ENCODE measurements around the gene SBNO2.
A peak's percentile ranks its signal among the peaks of the same experiment; 100 is the strongest.
"Not testable (repeated sequence)": the region's sequence is repeated elsewhere in the genome, so short reads cannot be mapped to it uniquely, and the experiment has no call there.

SBNO2 gene

GRCh38 chr19:1131718-1132551 is 42.1 kb downstream of the SBNO2 start:
- H3K9me3 Mint-ChIP-seq = no peaks in the 10 kb centered on the region
- H3K4me3 Mint-ChIP-seq = peak overlapping the region; percentile 85
- peaks cover 36% of the 10 kb centered on the region for H3K4me1 Mint-ChIP-seq
- ATAC-seq (peak; percentile 70), DNase-seq (peak; percentile 88)
- no peaks in the 10 kb centered on the region for H3K27me3 Mint-ChIP-seq
- peak overlapping the region; percentile 87 for H3K27ac Mint-ChIP-seq
- peaks cover 6% of the 10 kb centered on the region for H3K36me3 Mint-ChIP-seq (ENCODE audit: low read depth)

DNA sequence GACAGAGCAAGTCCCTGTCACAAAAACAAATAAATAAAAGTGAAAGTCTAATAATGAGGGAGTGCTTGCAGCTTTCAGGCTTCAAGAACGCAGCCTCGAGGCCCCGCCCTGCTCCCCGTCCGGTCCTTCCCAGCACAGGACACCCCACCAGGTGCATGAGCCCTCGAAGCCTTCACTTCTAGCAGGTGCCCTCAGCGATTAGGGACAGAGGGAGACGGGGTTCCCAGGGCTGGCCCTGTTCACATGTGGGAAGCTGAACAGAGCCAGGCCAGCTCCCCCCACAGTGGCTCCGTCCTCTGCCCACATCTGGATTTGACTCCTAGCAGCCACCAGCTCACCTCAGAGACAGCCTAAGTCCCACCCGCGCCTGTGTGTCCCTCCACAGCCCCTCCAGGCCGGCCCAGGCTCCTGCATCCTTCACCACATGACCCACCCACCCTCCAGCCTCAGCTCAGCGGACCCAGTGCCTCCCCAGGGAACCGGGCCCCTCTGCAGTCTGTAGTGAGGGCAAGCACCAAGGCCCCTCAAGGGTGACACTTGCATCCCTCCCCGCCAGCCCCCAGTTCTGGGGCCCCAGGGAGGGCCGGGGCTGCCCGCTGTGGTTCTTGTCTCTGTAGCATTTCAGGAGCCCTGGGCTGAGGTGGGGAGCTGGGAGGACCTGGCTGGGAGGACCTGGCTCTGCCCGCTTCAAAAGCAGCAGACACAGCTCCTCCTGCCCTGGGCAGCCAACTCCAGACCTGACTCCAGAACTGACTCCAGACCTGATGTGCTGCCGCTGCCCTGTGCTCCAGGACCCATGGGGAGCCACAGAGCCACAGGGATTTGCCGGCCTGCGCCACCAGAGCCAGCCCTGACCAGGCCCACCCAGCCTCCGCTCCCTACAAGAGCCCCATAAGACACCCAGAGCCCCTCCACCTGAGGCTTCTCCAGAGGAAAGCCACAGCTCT is 43.0 kb downstream of the SBNO2 start:
- Mint-ChIP-seq H3K36me3 (ENCODE audit: low read depth) (peaks cover 6% of the 10 kb centered on the region), H3K9me3 (no peaks in the 10 kb centered on the region), H3K4me3 (peak overlapping the region; percentile 85), H3K27ac (peak overlapping the region; percentile 87), H3K4me1 (peaks cover 34% of the 10 kb centered on the region), H3K27me3 (no peaks in the 10 kb centered on the region)
- DNase-seq (peak; percentile 51), ATAC-seq (peak; percentile 4)

DNA sequence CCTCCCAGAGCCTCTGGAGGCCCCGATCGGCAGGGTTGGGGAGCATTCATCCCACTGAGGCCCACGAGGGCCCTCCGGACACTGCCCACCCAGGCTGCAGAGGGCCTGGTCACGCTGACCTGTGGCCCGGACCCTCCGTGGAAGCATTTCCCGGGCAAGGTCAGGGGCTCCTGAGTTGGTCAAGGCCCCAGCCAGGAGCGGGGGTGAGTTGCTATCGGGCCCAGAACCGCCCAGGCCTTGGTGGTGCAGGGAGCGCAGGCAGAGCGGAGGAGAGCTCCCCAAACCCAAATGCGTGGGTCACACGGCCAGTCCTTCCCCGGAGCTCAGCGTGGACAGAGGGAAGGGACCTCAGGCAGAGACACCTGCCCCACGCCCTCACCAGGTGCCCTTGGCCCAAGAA is 44.5 kb downstream of the SBNO2 start:
- DNase-seq = no peak
- ATAC-seq = no peak
- no peak overlapping the region for H3K27ac Mint-ChIP-seq
- H3K4me3 Mint-ChIP-seq = no peak overlapping the region
- H3K9me3 Mint-ChIP-seq = no peaks in the 10 kb centered on the region
- peaks cover 9% of the 10 kb centered on the region for H3K36me3 Mint-ChIP-seq (ENCODE audit: low read depth)
- peaks cover 31% of the 10 kb centered on the region for H3K4me1 Mint-ChIP-seq
- H3K27me3 Mint-ChIP-seq = no peaks in the 10 kb centered on the region

DNA sequence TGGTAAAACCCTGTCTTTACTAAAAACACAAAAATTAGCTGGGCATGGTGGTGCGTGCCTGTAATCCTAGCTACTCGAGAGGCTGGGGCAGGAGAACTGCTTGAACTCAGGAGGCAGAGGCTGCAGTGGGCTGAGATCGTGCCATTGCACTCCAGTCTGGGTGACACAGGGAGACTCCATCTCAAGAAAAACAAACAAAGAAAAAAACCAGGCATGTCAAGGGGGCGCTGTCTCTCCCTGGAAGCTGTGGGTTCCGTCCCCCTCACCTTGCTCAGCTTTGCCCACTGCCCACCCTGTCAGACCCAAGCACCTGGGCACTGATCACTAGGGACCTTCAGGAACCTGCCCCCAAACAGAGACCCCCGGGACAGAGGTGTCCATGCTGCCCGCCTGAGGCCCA is 45.0 kb downstream of the SBNO2 start:
- H3K4me3 Mint-ChIP-seq, H3K27me3 Mint-ChIP-seq: not testable (repeated sequence)

DNA sequence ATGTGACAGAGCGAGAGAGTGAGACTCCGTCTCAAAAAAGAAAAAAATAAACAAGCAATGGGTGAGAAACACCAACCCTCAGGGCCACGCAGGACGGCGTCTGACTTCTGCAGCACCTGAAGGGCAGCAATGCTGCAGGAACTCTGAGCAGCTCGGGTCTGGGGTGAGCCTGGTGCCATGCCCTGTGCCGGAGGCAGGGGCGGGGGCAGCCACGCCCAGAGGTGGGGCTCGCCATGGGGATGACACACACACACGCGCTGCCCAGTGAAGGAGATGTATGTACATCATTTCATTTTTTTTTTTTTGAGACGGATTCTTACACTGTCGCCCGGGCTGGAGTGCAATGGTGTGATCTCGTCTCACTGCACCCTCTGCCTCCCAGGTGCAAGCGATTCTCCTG is 46.0 kb downstream of the SBNO2 start:
- DNase-seq (no peak), ATAC-seq (no peak)
- no peaks in the 10 kb centered on the region for H3K9me3 Mint-ChIP-seq
- H3K27me3 Mint-ChIP-seq = no peaks in the 10 kb centered on the region
- peaks cover 20% of the 10 kb centered on the region for H3K4me1 Mint-ChIP-seq
- H3K4me3 Mint-ChIP-seq = no peak overlapping the region
- no peak overlapping the region for H3K27ac Mint-ChIP-seq
- peaks cover 7% of the 10 kb centered on the region for H3K36me3 Mint-ChIP-seq (ENCODE audit: low read depth)

More for the DNA sequence above, 45.0 kb downstream of the SBNO2 start:
- not testable (repeated sequence) for DNase-seq; H3K9me3 Mint-ChIP-seq; H3K36me3 Mint-ChIP-seq (ENCODE audit: low read depth); H3K27ac Mint-ChIP-seq; ATAC-seq
- H3K4me1 Mint-ChIP-seq = peaks cover 28% of the 10 kb centered on the region

- ATAC-seq (no peak), DNase-seq (no peak)
- Mint-ChIP-seq H3K36me3 (ENCODE audit: low read depth) (peaks cover 10% of the 10 kb centered on the region), H3K27me3 (no peaks in the 10 kb centered on the region), H3K4me3 (no peak overlapping the region), H3K4me1 (peaks cover 14% of the 10 kb centered on the region), H3K9me3 (no peaks in the 10 kb centered on the region), H3K27ac (no peak overlapping the region)
These were observed 46.9 kb downstream of the SBNO2 start for GRCh38 chr19:1126984-1127760.

DNA sequence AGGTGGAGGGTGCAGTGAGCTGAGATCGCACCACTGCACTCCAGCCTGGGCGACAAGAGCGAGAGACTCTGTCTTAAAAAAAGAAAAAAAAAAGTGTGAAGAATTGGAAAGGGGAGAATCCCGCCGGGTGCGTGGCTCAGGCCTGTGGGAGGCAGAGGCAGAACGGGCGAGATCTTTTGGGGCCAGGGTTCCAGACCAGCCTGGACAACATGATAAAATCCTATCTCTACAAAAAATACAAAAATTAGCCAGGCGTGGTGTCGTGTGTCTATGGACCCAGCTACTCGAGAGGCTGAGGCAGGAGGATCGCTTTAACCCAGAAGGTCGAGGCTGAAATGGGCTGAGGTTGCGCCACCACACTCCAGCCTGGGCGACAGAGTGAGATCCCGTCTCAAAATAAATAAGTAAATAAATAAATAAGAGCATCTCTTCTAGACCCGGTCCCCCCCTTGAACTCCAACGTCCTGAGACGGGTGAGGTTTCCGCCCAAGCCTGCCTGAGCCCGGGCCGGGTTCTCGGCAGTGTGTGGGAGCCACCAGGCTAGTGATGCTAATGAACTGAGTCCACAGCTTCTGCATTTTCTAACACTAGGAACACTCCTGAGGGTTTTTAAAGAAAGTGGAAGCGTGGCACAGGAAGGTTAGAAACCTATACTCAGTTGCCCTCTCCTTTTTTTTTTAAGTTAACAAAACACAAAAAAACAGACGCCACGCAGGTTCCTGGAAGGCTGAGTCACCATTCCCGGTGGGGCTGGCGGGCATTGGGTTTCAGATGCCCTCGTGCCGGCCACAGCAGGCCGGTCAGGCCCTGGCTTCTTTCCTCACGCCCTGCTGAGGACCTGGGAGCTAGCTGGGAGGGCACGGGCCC is 48.2 kb downstream of the SBNO2 start:
- peaks cover 17% of the 10 kb centered on the region for H3K36me3 Mint-ChIP-seq (ENCODE audit: low read depth)
- H3K4me1 Mint-ChIP-seq = peaks cover 13% of the 10 kb centered on the region
- no peak overlapping the region for H3K27ac Mint-ChIP-seq
- no peak overlapping the region for H3K4me3 Mint-ChIP-seq
- H3K9me3 Mint-ChIP-seq = no peaks in the 10 kb centered on the region
- ATAC-seq = no peak
- H3K27me3 Mint-ChIP-seq = no peaks in the 10 kb centered on the region
- no peak for DNase-seq

- ATAC-seq (no peak), DNase-seq (no peak)
- no peak overlapping the region for H3K27ac Mint-ChIP-seq
- H3K4me3 Mint-ChIP-seq = no peak overlapping the region
- no peaks in the 10 kb centered on the region for H3K27me3 Mint-ChIP-seq
- peaks cover 20% of the 10 kb centered on the region for H3K36me3 Mint-ChIP-seq (ENCODE audit: low read depth)
- peaks cover 3% of the 10 kb centered on the region for H3K4me1 Mint-ChIP-seq
- H3K9me3 Mint-ChIP-seq = no peaks in the 10 kb centered on the region
These were observed 50.0 kb downstream of the SBNO2 start for GRCh38 chr19:1123885-1124677.

- Mint-ChIP-seq H3K9me3 (no peaks in the 10 kb centered on the region), H3K27ac (no peak overlapping the region), H3K4me3 (no peak overlapping the region), H3K27me3 (no peaks in the 10 kb centered on the region), H3K4me1 (peaks cover 3% of the 10 kb centered on the region), H3K36me3 (ENCODE audit: low read depth) (peaks cover 22% of the 10 kb centered on the region)
- DNase-seq (no peak), ATAC-seq (no peak)
These were observed 50.7 kb downstream of the SBNO2 start for GRCh38 chr19:1123381-1123780.

GRCh38 chr19:1122972-1123363 is 51.1 kb downstream of the SBNO2 start:
- Mint-ChIP-seq H3K9me3 (no peaks in the 10 kb centered on the region), H3K27ac (peak overlapping the region; percentile 54), H3K4me1 (peaks cover 3% of the 10 kb centered on the region), H3K27me3 (no peaks in the 10 kb centered on the region), H3K36me3 (ENCODE audit: low read depth) (peaks cover 21% of the 10 kb centered on the region), H3K4me3 (no peak overlapping the region)
- ATAC-seq = peak; percentile 26
- DNase-seq = peak; percentile 75

DNA sequence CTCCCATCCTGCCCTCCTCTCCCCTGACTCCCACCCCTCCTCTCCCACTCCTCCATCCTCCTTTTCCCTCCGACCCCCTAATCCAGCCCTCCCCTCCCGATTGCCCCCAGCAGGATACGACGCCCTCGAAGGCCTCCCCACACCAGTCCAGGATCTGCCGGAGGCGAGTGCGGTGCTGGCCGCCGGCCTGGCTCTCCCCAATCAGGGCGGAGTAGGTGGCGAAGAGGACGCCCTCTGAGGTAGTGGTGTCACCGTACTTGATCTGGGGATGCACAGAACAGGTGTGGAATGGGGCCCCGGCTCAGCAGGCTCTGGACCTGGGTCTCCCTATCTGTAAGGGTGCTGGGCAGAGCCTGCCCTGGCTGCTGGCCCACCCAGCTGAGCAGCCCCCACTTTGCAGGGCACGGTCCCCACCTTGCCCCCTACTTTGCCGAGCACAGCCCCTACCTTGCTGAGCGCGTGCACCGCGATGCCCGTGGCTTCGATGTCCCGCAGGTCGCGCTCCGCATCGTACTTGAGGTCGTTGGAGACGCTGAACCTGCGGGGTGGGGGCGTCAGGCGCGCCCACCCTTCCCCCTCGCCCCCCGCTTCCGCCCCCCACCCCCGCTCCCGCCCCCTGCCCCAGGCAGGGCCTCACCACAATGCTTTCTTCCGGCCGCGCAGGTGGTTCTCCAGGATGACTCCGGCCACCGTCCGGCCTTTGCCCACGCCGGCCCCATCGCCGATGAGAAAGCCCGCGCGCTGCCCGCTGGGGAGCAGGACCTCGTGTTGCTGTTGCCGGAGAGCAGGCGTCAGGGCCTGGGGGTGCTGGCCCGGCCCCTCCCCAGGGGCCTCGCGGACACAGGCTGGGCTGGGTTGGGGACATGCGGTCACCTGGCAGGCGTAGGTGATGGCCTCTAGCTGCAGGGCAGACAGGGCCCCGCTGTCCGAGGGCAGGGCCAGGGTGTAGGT is 51.8 kb downstream of the SBNO2 start:
- DNase-seq (no peak), ATAC-seq (no peak)
- no peaks in the 10 kb centered on the region for H3K9me3 Mint-ChIP-seq
- peaks cover 3% of the 10 kb centered on the region for H3K4me1 Mint-ChIP-seq
- peak overlapping the region; percentile 54 for H3K27ac Mint-ChIP-seq
- peaks cover 19% of the 10 kb centered on the region for H3K36me3 Mint-ChIP-seq (ENCODE audit: low read depth)
- no peak overlapping the region for H3K4me3 Mint-ChIP-seq
- H3K27me3 Mint-ChIP-seq = no peaks in the 10 kb centered on the region

GRCh38 chr19:1121395-1121794 is 52.7 kb downstream of the SBNO2 start:
- H3K27ac Mint-ChIP-seq = no peak overlapping the region
- no peak for ATAC-seq
- DNase-seq = no peak
- peaks cover 19% of the 10 kb centered on the region for H3K36me3 Mint-ChIP-seq (ENCODE audit: low read depth)
- H3K9me3 Mint-ChIP-seq = no peaks in the 10 kb centered on the region
- no peak overlapping the region for H3K4me3 Mint-ChIP-seq
- no peaks in the 10 kb centered on the region for H3K4me1 Mint-ChIP-seq
- no peaks in the 10 kb centered on the region for H3K27me3 Mint-ChIP-seq

All from activated naive CD8-positive, alpha-beta T cell treated with anti-CD3 and anti-CD28 coated beads, Interleukin-2, amount 50 U/mL, for 24 hours (primary cell).